Subcutaneous abdominal adipose tissue (tissue), 5 donors: ENCODE data around the gene CLN5.
"Not testable (repeated sequence)": the region's sequence is repeated elsewhere in the genome, so short reads cannot be mapped to it uniquely, and the experiment has no call there.

ENCODE experiments used
- H3K27ac ChIP-seq: one replicate; pipeline ENCODE4 v1.7.0; 2013; ENCODE audit warnings: low read depth, mild to moderate bottlenecking, inconsistent platforms, low read length, moderate library complexity
- H3K27me3 ChIP-seq, 5 donors: one replicate each; pipeline ENCODE4 v1.7.0; 2013; ENCODE audit warnings: low read length in 5 of 5, inconsistent platforms in 1 of 5; ENCODE audit not compliant: control insufficient read depth in 5 of 5, insufficient read depth in 4 of 5
- H3K36me3 ChIP-seq, 5 donors: one replicate each; pipeline ENCODE4 v1.7.0; 2013; ENCODE audit warnings: low read length in 5 of 5; ENCODE audit not compliant: control insufficient read depth in 5 of 5, insufficient read depth in 5 of 5
- H3K4me1 ChIP-seq, 5 donors: one replicate each; pipeline ENCODE4 v1.7.0; 2013; ENCODE audit warnings: low read length in 5 of 5, mild to moderate bottlenecking in 3 of 5, moderate library complexity in 1 of 5; ENCODE audit not compliant: control insufficient read depth in 5 of 5, insufficient read depth in 5 of 5
- H3K4me3 ChIP-seq, 5 donors: one replicate each; pipeline ENCODE4 v1.7.0; 2013; ENCODE audit warnings: low read length in 5 of 5, low read depth in 1 of 5
- H3K9ac ChIP-seq, 5 donors: one replicate each; pipeline ENCODE4 v1.7.0; 2013; ENCODE audit warnings: low read length in 5 of 5, mild to moderate bottlenecking in 4 of 5, moderate library complexity in 3 of 5
- H3K9me3 ChIP-seq, 5 donors: one replicate each; pipeline ENCODE4 v1.7.0; 2013; ENCODE audit warnings: low read length in 5 of 5; ENCODE audit not compliant: control insufficient read depth in 5 of 5
- donor health status: healthy.
- donor health status: healthy.
- donor health status: healthy.
- donor health status: healthy.
- donor health status: healthy.

CLN5 gene

GRCh38 chr13:76958841-76959432 is 32.9 kb upstream of the CLN5 start:
- Histone ChIP-seq H3K9me3 (peaks cover 0 to 21% (median 14%) of the 10 kb centered on the region in 5 donors), H3K9ac (no peak overlapping the region), H3K4me3 (no peak overlapping the region), H3K36me3 (no peaks in the 10 kb centered on the region), H3K27ac (no peak overlapping the region), H3K27me3 (no peaks in the 10 kb centered on the region), H3K4me1 (peaks cover 0 to 8% (median 4%) of the 10 kb centered on the region in 5 donors)

GRCh38 chr13:76959734-76960133 is 32.1 kb upstream of the CLN5 start:
- peak overlapping the region in 1 of 5 donors; percentile 12 for H3K4me3 ChIP-seq
- not testable (repeated sequence) for H3K27ac ChIP-seq, H3K36me3 ChIP-seq, H3K27me3 ChIP-seq, H3K9ac ChIP-seq, H3K4me1 ChIP-seq
- H3K9me3 ChIP-seq, result peaks cover 0 to 21% (median 14%) of the 10 kb centered on the region in 5 donors

- peaks cover 0 to 4% (median under 1%) of the 10 kb centered on the region in 5 donors for H3K9me3 ChIP-seq
- peaks cover 0 to 3% (median 0%) of the 10 kb centered on the region in 5 donors for H3K27me3 ChIP-seq
- H3K4me1 ChIP-seq, result peaks cover 0 to 12% (median 6%) of the 10 kb centered on the region in 5 donors
- no peaks in the 10 kb centered on the region for H3K36me3 ChIP-seq
- H3K27ac ChIP-seq, result no peak overlapping the region
- H3K9ac ChIP-seq, result no peak overlapping the region
- no peak overlapping the region for H3K4me3 ChIP-seq
Observed at GRCh38 chr13:76965759-76966421, 26.0 kb upstream of the CLN5 start.

GRCh38 chr13:76967031-76967430 is 24.9 kb upstream of the CLN5 start:
- H3K4me1 ChIP-seq, result peaks cover 0 to 12% (median 6%) of the 10 kb centered on the region in 5 donors
- no peaks in the 10 kb centered on the region for H3K36me3 ChIP-seq
- H3K9me3 ChIP-seq, result no peaks in the 10 kb centered on the region
- H3K4me3 ChIP-seq, result no peak overlapping the region
- H3K9ac ChIP-seq, result no peak overlapping the region
- peaks cover 0 to 3% (median 0%) of the 10 kb centered on the region in 5 donors for H3K27me3 ChIP-seq
- H3K27ac ChIP-seq, result no peak overlapping the region

- no peaks in the 10 kb centered on the region for H3K9me3 ChIP-seq
- no peak overlapping the region for H3K27ac ChIP-seq
- H3K4me1 ChIP-seq, result peaks cover 0 to 12% (median 11%) of the 10 kb centered on the region in 5 donors
- H3K9ac ChIP-seq, result no peak overlapping the region
- no peak overlapping the region for H3K4me3 ChIP-seq
- peaks cover 0 to 5% (median 0%) of the 10 kb centered on the region in 5 donors for H3K27me3 ChIP-seq
- H3K36me3 ChIP-seq, result no peaks in the 10 kb centered on the region
Observed at GRCh38 chr13:76968041-76968440, 23.8 kb upstream of the CLN5 start.

GRCh38 chr13:76969488-76970365 is 22.2 kb upstream of the CLN5 start:
- Histone ChIP-seq H3K36me3 (no peaks in the 10 kb centered on the region), H3K27ac (no peak overlapping the region), H3K9ac (no peak overlapping the region), H3K9me3 (no peaks in the 10 kb centered on the region), H3K4me1 (peaks cover 0 to 12% (median 11%) of the 10 kb centered on the region in 5 donors), H3K4me3 (no peak overlapping the region), H3K27me3 (peaks cover 0 to 5% (median 0%) of the 10 kb centered on the region in 5 donors)

- H3K27me3 ChIP-seq, result peaks cover 0 to 5% (median 3%) of the 10 kb centered on the region in 5 donors
- H3K27ac ChIP-seq, result no peak overlapping the region
- no peak overlapping the region for H3K9ac ChIP-seq
- H3K9me3 ChIP-seq, result no peaks in the 10 kb centered on the region
- no peaks in the 10 kb centered on the region for H3K36me3 ChIP-seq
- H3K4me1 ChIP-seq, result peaks cover 0 to 5% (median 3%) of the 10 kb centered on the region in 5 donors
- H3K4me3 ChIP-seq, result no peak overlapping the region
Observed at GRCh38 chr13:76971215-76971614, 20.7 kb upstream of the CLN5 start.

- Histone ChIP-seq H3K27ac (no peak overlapping the region), H3K4me3 (no peak overlapping the region), H3K4me1 (peaks cover 0 to 5% (median 0%) of the 10 kb centered on the region in 5 donors), H3K9ac (no peak overlapping the region), H3K9me3 (no peaks in the 10 kb centered on the region), H3K27me3 (peaks cover 0 to 5% (median 3%) of the 10 kb centered on the region in 5 donors), H3K36me3 (no peaks in the 10 kb centered on the region)
Observed at GRCh38 chr13:76971851-76972829, 19.7 kb upstream of the CLN5 start.

- Histone ChIP-seq H3K27ac (no peak overlapping the region), H3K36me3 (no peaks in the 10 kb centered on the region), H3K9ac (no peak overlapping the region), H3K9me3 (no peaks in the 10 kb centered on the region), H3K4me3 (no peak overlapping the region), H3K4me1 (peaks cover 0 to 5% (median 0%) of the 10 kb centered on the region in 5 donors), H3K27me3 (peaks cover 0 to 7% (median 3%) of the 10 kb centered on the region in 5 donors)
Observed at GRCh38 chr13:76973920-76974617, 17.8 kb upstream of the CLN5 start.
